Mucosa of rectum (tissue), 2 donors: Measurements from ENCODE around the gene CHST12.
"Not testable (repeated sequence)": the region's sequence is repeated elsewhere in the genome, so short reads cannot be mapped to it uniquely, and the experiment has no call there.

ENCODE experiments used
- H3K27ac ChIP-seq, 2 donors: one replicate each; pipeline ENCODE4 v1.7.0; 2013; ENCODE audit warnings: inconsistent platforms in 2 of 2, low read depth in 2 of 2, low read length in 2 of 2
- H3K27me3 ChIP-seq, 2 donors: one replicate each; pipeline ENCODE4 v1.7.0; 2013; ENCODE audit warnings: low read length in 2 of 2; ENCODE audit not compliant: control insufficient read depth in 2 of 2, insufficient read depth in 2 of 2
- H3K36me3 ChIP-seq, 2 donors: one replicate each; pipeline ENCODE4 v1.7.0; 2013; ENCODE audit warnings: low read length in 2 of 2; ENCODE audit not compliant: control insufficient read depth in 2 of 2, insufficient read depth in 2 of 2
- H3K4me1 ChIP-seq, 2 donors: one replicate each; pipeline ENCODE4 v1.7.0; 2013; ENCODE audit warnings: low read length in 2 of 2, mild to moderate bottlenecking in 1 of 2; ENCODE audit not compliant: control insufficient read depth in 2 of 2, insufficient read depth in 2 of 2
- H3K4me3 ChIP-seq, 2 donors: one replicate each; pipeline ENCODE4 v1.7.0; 2013; ENCODE audit warnings: low read length in 2 of 2
- H3K9ac ChIP-seq, 2 donors: one replicate each; pipeline ENCODE4 v1.7.0; 2013; ENCODE audit warnings: low read length in 2 of 2, low read depth in 1 of 2, mild to moderate bottlenecking in 1 of 2
- H3K9me3 ChIP-seq, 2 donors: one replicate each; pipeline ENCODE4 v1.7.0; 2013; ENCODE audit warnings: low read length in 2 of 2; ENCODE audit not compliant: control insufficient read depth in 2 of 2
- donor health status: healthy.
- donor health status: Normal muscosa, but diverticular disease.

CHST12 gene

DNA sequence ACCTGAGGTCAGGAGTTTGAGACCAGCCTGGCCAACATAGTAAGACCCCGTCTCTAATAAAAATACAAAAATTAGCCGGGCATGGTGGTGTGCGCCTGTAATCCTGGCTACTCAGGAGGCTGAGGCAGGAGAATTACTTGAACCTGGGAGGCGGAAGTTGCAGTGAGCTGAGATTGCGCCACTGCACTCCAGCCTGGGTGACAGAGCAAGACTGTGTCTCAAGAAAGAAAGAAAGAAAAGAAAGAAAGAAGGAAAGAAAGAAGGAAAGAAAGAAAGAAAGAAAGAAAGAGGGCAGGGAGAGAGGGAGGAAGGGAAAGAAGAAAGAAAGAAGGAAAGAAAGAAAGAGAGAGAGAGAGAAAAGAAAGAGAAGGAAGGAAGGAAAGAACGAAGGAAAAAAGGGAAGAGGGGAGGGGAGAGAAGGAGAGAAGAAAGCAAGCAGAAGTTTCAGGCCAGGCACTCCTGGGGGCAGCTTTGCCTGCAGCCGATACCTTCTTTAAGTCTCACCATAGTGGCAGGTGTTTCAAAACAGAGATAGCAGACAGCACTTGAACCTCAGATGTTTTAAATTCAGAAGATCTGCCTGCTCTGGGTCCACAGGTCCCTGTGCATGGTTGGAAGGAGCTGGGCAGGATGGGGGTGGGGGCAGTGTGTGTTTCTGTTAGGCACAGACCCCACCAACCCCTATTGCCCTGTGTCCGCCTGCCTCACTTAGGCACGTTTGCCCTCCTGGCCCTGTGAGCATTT lies 66.2 kb downstream of the CHST12 start:
- H3K36me3 ChIP-seq, H3K9me3 ChIP-seq, H3K27ac ChIP-seq, H3K9ac ChIP-seq, H3K4me1 ChIP-seq, H3K4me3 ChIP-seq, H3K27me3 ChIP-seq: not testable (repeated sequence)

GRCh38 chr7:2470204-2471021 lies 67.0 kb downstream of the CHST12 start:
- Histone ChIP-seq H3K27me3 (no peaks in the 10 kb centered on the region), H3K27ac (no peak overlapping the region), H3K4me3 (no peak overlapping the region), H3K9ac (no peak overlapping the region), H3K36me3 (no peaks in the 10 kb centered on the region), H3K4me1 (peaks cover 0 to 3% of the 10 kb centered on the region in 2 donors), H3K9me3 (no peaks in the 10 kb centered on the region)

DNA sequence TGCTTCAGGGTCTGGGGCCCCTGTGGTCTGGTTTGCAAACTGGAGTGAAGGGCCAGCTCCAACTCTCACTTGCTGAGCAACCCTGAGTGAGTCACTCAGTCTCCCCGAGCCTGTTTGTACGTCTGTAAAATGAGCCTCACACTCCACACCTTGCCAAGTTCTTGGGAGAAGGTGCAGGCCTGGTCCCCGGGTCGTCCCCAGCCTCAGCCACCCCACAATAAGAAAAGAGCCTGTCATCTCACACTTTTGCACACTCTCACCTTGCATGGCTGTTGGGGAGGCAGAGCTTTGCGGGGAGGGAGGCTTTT lies 67.6 kb downstream of the CHST12 start:
- Histone ChIP-seq H3K36me3 (no peaks in the 10 kb centered on the region), H3K4me1 (peaks cover 0 to 3% of the 10 kb centered on the region in 2 donors), H3K27ac (no peak overlapping the region), H3K9me3 (no peaks in the 10 kb centered on the region), H3K9ac (no peak overlapping the region), H3K4me3 (no peak overlapping the region), H3K27me3 (no peaks in the 10 kb centered on the region)

- Histone ChIP-seq H3K4me3 (no peak overlapping the region), H3K36me3 (no peaks in the 10 kb centered on the region), H3K27ac (no peak overlapping the region), H3K27me3 (no peaks in the 10 kb centered on the region), H3K4me1 (peaks cover 0 to 3% of the 10 kb centered on the region in 2 donors), H3K9me3 (no peaks in the 10 kb centered on the region), H3K9ac (no peak overlapping the region)
Observed at GRCh38 chr7:2471396-2471795, 68.0 kb downstream of the CHST12 start.

GRCh38 chr7:2472739-2473138 lies 69.3 kb downstream of the CHST12 start:
- H3K27me3 ChIP-seq = no peaks in the 10 kb centered on the region

GRCh38 chr7:2473496-2474180 lies 70.2 kb downstream of the CHST12 start:
- no peaks in the 10 kb centered on the region for H3K36me3 ChIP-seq
- no peak overlapping the region for H3K4me3 ChIP-seq
- H3K27ac ChIP-seq = no peak overlapping the region
- H3K27me3 ChIP-seq = no peaks in the 10 kb centered on the region
- peaks cover 12 to 20% of the 10 kb centered on the region in 2 donors for H3K4me1 ChIP-seq
- no peaks in the 10 kb centered on the region for H3K9me3 ChIP-seq
- no peak overlapping the region for H3K9ac ChIP-seq

More at GRCh38 chr7:2472739-2473138, 69.3 kb downstream of the CHST12 start:
- Histone ChIP-seq H3K36me3 (no peaks in the 10 kb centered on the region), H3K9ac (no peak overlapping the region), H3K9me3 (no peaks in the 10 kb centered on the region), H3K4me3 (no peak overlapping the region), H3K27ac (no peak overlapping the region), H3K4me1 (peaks cover 6 to 11% of the 10 kb centered on the region in 2 donors)

GRCh38 chr7:2474224-2474623 lies 70.8 kb downstream of the CHST12 start:
- H3K9me3 ChIP-seq = no peaks in the 10 kb centered on the region
- H3K4me3 ChIP-seq = no peak overlapping the region
- no peak overlapping the region for H3K27ac ChIP-seq

GRCh38 chr7:2474813-2475677 lies 71.6 kb downstream of the CHST12 start:
- H3K4me1 ChIP-seq = peaks cover 16 to 26% of the 10 kb centered on the region in 2 donors
- no peaks in the 10 kb centered on the region for H3K9me3 ChIP-seq
- no peaks in the 10 kb centered on the region for H3K36me3 ChIP-seq
- no peak overlapping the region for H3K4me3 ChIP-seq
- no peak overlapping the region for H3K27ac ChIP-seq
- no peak overlapping the region for H3K9ac ChIP-seq
- H3K27me3 ChIP-seq = peaks cover 0 to 4% of the 10 kb centered on the region in 2 donors

More at GRCh38 chr7:2474224-2474623, 70.8 kb downstream of the CHST12 start:
- Histone ChIP-seq H3K27me3 (peaks cover 0 to under 1% of the 10 kb centered on the region in 2 donors), H3K36me3 (no peaks in the 10 kb centered on the region), H3K4me1 (peaks cover 16 to 26% of the 10 kb centered on the region in 2 donors), H3K9ac (no peak overlapping the region)

- Histone ChIP-seq H3K4me3 (no peak overlapping the region), H3K9me3 (no peaks in the 10 kb centered on the region), H3K9ac (no peak overlapping the region), H3K27ac (no peak overlapping the region), H3K4me1 (peaks cover 16 to 26% of the 10 kb centered on the region in 2 donors), H3K27me3 (peaks cover 0 to 4% of the 10 kb centered on the region in 2 donors), H3K36me3 (no peaks in the 10 kb centered on the region)
Observed at GRCh38 chr7:2475678-2476015, 72.2 kb downstream of the CHST12 start.
